AG08395 (cell line): ENCODE results near the gene CCDC6.
"Not testable (repeated sequence)": the region's sequence is repeated elsewhere in the genome, so short reads cannot be mapped to it uniquely, and the experiment has no call there.

Experiments used
- DNase-seq: peaks from one replicate; pipeline ENCODE4 v3.0.0; 2012; ENCODE audit warnings: mixed read lengths, low spot score

CCDC6 gene

GRCh38 chr10:59880971-59881510 is 25.3 kb downstream of the CCDC6 start:
- no peak for DNase-seq

GRCh38 chr10:59880019-59880717 is 26.2 kb downstream of the CCDC6 start:
- no peak for DNase-seq

- DNase-seq = no peak
Observed at GRCh38 chr10:59879363-59879913, 26.9 kb downstream of the CCDC6 start.

GRCh38 chr10:59878915-59879314 is 27.4 kb downstream of the CCDC6 start:
- no peak for DNase-seq

- no peak for DNase-seq
Observed at GRCh38 chr10:59878289-59878688, 28.1 kb downstream of the CCDC6 start.

- DNase-seq = peak; percentile 46
Observed at GRCh38 chr10:59877191-59877671, 29.1 kb downstream of the CCDC6 start.

GRCh38 chr10:59876695-59877094 is 29.7 kb downstream of the CCDC6 start:
- no peak for DNase-seq

- not testable (repeated sequence) for DNase-seq
Observed at GRCh38 chr10:59876208-59876607, 30.1 kb downstream of the CCDC6 start.

- no peak for DNase-seq
Observed at GRCh38 chr10:59873896-59874295, 32.5 kb downstream of the CCDC6 start.

- DNase-seq = peak; percentile 50
Observed at GRCh38 chr10:59872892-59873463, 33.4 kb downstream of the CCDC6 start.

- DNase-seq = no peak
Observed at GRCh38 chr10:59870152-59870551, 36.2 kb downstream of the CCDC6 start.

GRCh38 chr10:59869594-59869940 is 36.8 kb downstream of the CCDC6 start:
- DNase-seq = no peak

GRCh38 chr10:59868696-59869593 is 37.4 kb downstream of the CCDC6 start:
- DNase-seq = no peak

GRCh38 chr10:59867590-59867989 is 38.8 kb downstream of the CCDC6 start:
- DNase-seq = no peak

- no peak for DNase-seq
Observed at GRCh38 chr10:59865101-59865500, 41.3 kb downstream of the CCDC6 start.

- no peak for DNase-seq
Observed at GRCh38 chr10:59864141-59864962, 42.0 kb downstream of the CCDC6 start.

- no peak for DNase-seq
Observed at GRCh38 chr10:59859570-59859969, 46.8 kb downstream of the CCDC6 start.

GRCh38 chr10:59857921-59858320 is 48.4 kb downstream of the CCDC6 start:
- DNase-seq = no peak

GRCh38 chr10:59857049-59857448 is 49.3 kb downstream of the CCDC6 start:
- DNase-seq = peak; percentile 36

GRCh38 chr10:59856104-59856503 is 50.3 kb downstream of the CCDC6 start:
- no peak for DNase-seq

- no peak for DNase-seq
Observed at GRCh38 chr10:59854571-59854970, 51.8 kb downstream of the CCDC6 start.
